Measurements from ENCODE around the gene INF2. TPM values are rescaled to one million over a fixed set of nuclear protein-coding genes. Genes with fewer than 3 reads are reported as not detected.
A peak's percentile ranks its signal among the peaks of the same experiment; 100 is the strongest.

INF2 gene
- total and polyA plus RNA-seq, 9 of the 15 experiments (the other 6 are each of a cell fraction or from before 2014, with no cell fraction given): 0.56 to 31.3 (median 7.8) TPM

GRCh38 chr14:104659764-104660523 is 29.5 kb upstream of the INF2 start:
- peaks cover 3 to 49% of the 10 kb centered on the region in 2 experiments; a peak in 4 of 5 replicates for H3K27me3 ChIP-seq (ENCODE audit: control insufficient read depth in 2 of 2, insufficient read depth in 2 of 2, low read length in 2 of 2)
- no peaks in the 10 kb centered on the region for H3K79me2 ChIP-seq (ENCODE audit: control insufficient read depth, insufficient read depth, low read length)
- no peaks in the 10 kb centered on the region for H3K9me3 ChIP-seq (replicated peaks; ENCODE audit: control insufficient read depth, insufficient read depth, low read depth, low read length)
- H3K9me1 ChIP-seq (ENCODE audit: control insufficient read depth, insufficient read depth, low read length): no peaks in the 10 kb centered on the region
- DNase-seq (ENCODE audit: extremely low read depth in 1 of 4, low spot score in 3 of 4) (no peak), ATAC-seq (no peak), FAIRE-seq (no peak)
- ChIA-PET CTCF (ENCODE audit: low intra/inter-chr PET ratio) (no interaction called here), POLR2A (no interaction called here)
- peak; percentile 51 for TF ChIP-seq EGR1 (conservative IDR thresholded peaks at IDR 0.05)
- TF ChIP-seq TEAD1 (CRISPR knock-in tag; IDR thresholded peaks at IDR 0.05): no peak
- H3K4me3 ChIP-seq: no peak overlapping the region
- no peaks in the 10 kb centered on the region for H3K36me3 ChIP-seq (ENCODE audit: control insufficient read depth, insufficient read depth, low read length)
- no peak overlapping the region for H3K27ac ChIP-seq (ENCODE audit: extremely low read depth, low read depth, low read length)
- 3% methylated on average over 19 of the region's 43 CpGs for WGBS (ENCODE audit: insufficient coverage, low coverage, missing lambda C conversion rate)
- H3K4me1 ChIP-seq (replicated peaks in 1 of 2; ENCODE audit: control insufficient read depth in 2 of 2, insufficient read depth in 2 of 2, low read length in 2 of 2): peaks cover 0 to 13% of the 10 kb centered on the region in 2 experiments; a peak in 2 of 5 replicates
- H4K20me1 ChIP-seq (replicated peaks; ENCODE audit: control insufficient read depth, insufficient read depth, low read length): no peaks in the 10 kb centered on the region
- intact Hi-C loops (cut with micrococcal nuclease) (no loop called here), in situ Hi-C loops (cut with MboI) (loop anchor here (5.0 kb wide), 1 partner anchor 52 kb away; no protein-coding TSS in a partner anchor)
- no TSS peak for BruUV-seq (replicated peaks)
- no peak overlapping the region for H3K9ac ChIP-seq (ENCODE audit: insufficient read depth in 1 of 2, low read depth in 2 of 2, low read length in 2 of 2)
- no peak overlapping the region for H3K4me2 ChIP-seq (ENCODE audit: insufficient read depth, low read length)
- H2AFZ ChIP-seq (ENCODE audit: low read depth, low read length): no peak overlapping the region

GRCh38 chr14:104660597-104660996 is 28.8 kb upstream of the INF2 start:
- intact Hi-C loops (cut with micrococcal nuclease) (no loop called here), in situ Hi-C loops (cut with MboI) (no loop called here)
- peaks cover 3 to 49% of the 10 kb centered on the region in 2 experiments; a peak in 4 of 5 replicates for H3K27me3 ChIP-seq (ENCODE audit: control insufficient read depth in 2 of 2, insufficient read depth in 2 of 2, low read length in 2 of 2)
- ATAC-seq (no peak), FAIRE-seq (no peak), DNase-seq (ENCODE audit: extremely low read depth in 1 of 4, low spot score in 3 of 4) (no peak)
- H3K4me2 ChIP-seq (ENCODE audit: insufficient read depth, low read length): no peak overlapping the region
- H3K9me3 ChIP-seq (replicated peaks; ENCODE audit: control insufficient read depth, insufficient read depth, low read depth, low read length): no peaks in the 10 kb centered on the region
- no peak for TF ChIP-seq MECOM (CRISPR knock-in tag; IDR thresholded peaks at IDR 0.05)
- no peak for TF ChIP-seq PCBP1 (IDR thresholded peaks at IDR 0.05; ENCODE audit: low read depth, low read length, poor library complexity, severe bottlenecking)
- no peak for TF ChIP-seq USF2 (CRISPR knock-in tag; IDR thresholded peaks at IDR 0.05)
- TF ChIP-seq GTF2E2 (tag; IDR thresholded peaks at IDR 0.05): no peak
- no peak for TF ChIP-seq ZNF316 (IDR thresholded peaks at IDR 0.05)
- no peak for TF ChIP-seq TCF3 (CRISPR knock-in tag; IDR thresholded peaks at IDR 0.05)
- peaks cover 0 to 13% of the 10 kb centered on the region in 2 experiments; a peak in 2 of 5 replicates for H3K4me1 ChIP-seq (replicated peaks in 1 of 2; ENCODE audit: control insufficient read depth in 2 of 2, insufficient read depth in 2 of 2, low read length in 2 of 2)
- no peaks in the 10 kb centered on the region for H3K9me1 ChIP-seq (ENCODE audit: control insufficient read depth, insufficient read depth, low read length)
- ChIA-PET POLR2A (no interaction called here), CTCF (ENCODE audit: low intra/inter-chr PET ratio) (no interaction called here)
- no peak overlapping the region for H3K27ac ChIP-seq (ENCODE audit: extremely low read depth, low read depth, low read length)
- WGBS (ENCODE audit: insufficient coverage, low coverage, missing lambda C conversion rate): 17% methylated on average over 10 of the region's 13 CpGs
- H2AFZ ChIP-seq (ENCODE audit: low read depth, low read length): no peak overlapping the region
- no TSS peak for BruUV-seq (replicated peaks)
- no peaks in the 10 kb centered on the region for H3K36me3 ChIP-seq (ENCODE audit: control insufficient read depth, insufficient read depth, low read length)
- H3K9ac ChIP-seq (ENCODE audit: insufficient read depth in 1 of 2, low read depth in 2 of 2, low read length in 2 of 2): no peak overlapping the region
- H3K79me2 ChIP-seq (ENCODE audit: control insufficient read depth, insufficient read depth, low read length): no peaks in the 10 kb centered on the region
- no peaks in the 10 kb centered on the region for H4K20me1 ChIP-seq (replicated peaks; ENCODE audit: control insufficient read depth, insufficient read depth, low read length)
- H3K4me3 ChIP-seq: no peak overlapping the region

Data from K562 (cell line).